NCI-H510A treated with DMSO at 0.1 percent for 48 hours (cell line): Measurements from ENCODE around the gene HDAC9.

Experiments
- DNase-seq: peaks from one replicate; lab custom pipeline; 2025; lab: John Stamatoyannopoulos, UW

HDAC9 gene

GRCh38 chr7:18845700-18846099 lies 350.2 kb downstream of the HDAC9 start:
- DNase-seq = no peak

DNA sequence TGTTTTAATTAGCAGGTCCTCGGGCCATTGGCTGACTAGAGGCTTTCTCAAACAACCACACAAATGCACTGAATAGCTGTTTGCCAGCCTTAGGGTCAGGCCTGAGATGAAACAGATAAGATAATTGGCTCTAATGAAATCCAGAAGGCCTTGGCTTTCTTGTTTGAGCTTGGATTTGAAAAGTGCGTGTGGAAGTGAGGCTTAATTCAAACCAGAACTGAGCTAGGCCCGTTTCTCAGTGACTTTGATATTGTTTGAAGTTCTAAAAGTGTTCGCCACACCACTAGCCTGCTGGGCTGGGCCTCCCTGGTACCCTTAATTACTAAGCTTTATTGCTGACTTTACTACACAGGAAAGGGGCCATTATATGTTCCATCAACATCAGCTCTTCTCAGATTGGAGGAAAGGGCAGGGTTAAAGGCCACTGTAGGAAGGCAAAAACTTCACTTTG lies 351.2 kb downstream of the HDAC9 start:
- DNase-seq = no peak

GRCh38 chr7:18849130-18849529 lies 353.6 kb downstream of the HDAC9 start:
- no peak for DNase-seq

GRCh38 chr7:18855796-18856195 lies 360.2 kb downstream of the HDAC9 start:
- no peak for DNase-seq

- no peak for DNase-seq
Measured at GRCh38 chr7:18858232-18858631, 362.7 kb downstream of the HDAC9 start.

DNA sequence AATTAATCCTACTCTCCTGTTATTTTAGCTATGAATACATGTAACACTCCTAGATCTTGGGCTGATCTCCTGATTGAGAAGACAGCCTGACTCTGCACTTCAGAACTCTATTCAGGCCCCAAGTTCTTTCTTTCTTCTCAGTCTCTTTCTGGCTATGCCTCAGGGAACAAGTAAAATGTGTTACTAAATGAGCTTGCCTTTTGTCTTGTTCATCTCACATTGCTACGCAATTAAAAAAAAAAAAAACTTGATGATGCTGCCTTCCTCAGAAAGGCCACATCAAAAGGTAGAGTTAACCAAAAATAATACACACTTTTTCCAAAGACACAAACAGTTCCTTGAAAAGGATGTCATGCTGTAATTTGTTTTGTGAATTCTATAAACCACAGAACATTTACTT lies 363.8 kb downstream of the HDAC9 start:
- no peak for DNase-seq

DNA sequence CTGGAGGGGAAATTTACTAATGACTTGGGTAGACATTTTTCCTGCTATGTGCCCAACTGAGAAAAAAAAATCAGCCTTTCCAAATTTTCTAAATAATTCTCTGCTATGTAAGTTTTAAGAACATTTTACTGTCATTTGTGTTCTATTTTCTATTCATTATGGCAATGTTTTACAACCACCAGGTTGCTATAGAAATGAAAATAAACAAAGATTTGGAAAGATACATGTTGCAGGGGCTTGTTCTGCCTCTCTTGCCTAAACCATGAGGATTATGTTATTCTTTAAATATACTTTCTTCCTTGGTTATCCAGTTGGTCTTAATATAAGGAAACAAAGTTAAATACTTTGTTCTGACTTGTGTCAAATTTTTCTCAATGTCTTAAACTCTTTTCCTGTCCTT lies 364.7 kb downstream of the HDAC9 start:
- no peak for DNase-seq

- DNase-seq = no peak
Measured at GRCh38 chr7:18861514-18862118, 366.1 kb downstream of the HDAC9 start.

DNA sequence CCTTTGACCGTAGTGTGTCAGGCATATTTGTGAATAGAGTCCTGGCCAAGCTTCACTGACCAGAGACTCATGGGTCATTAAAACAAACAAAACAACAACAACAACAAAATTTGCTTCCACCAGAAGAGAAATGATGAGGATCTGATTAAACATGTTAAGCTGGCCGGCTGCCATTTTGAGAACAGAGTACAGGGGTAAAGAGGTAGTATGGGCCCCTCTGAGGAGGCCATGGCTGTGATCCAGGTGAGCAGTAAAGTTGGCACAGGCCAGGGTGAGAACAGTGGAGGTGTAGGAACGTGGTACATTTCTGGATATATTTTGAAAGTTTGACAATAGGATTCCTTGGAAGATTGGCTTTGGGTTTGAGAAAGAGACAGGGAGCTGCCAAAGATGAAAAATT lies 369.4 kb downstream of the HDAC9 start:
- DNase-seq = no peak

DNA sequence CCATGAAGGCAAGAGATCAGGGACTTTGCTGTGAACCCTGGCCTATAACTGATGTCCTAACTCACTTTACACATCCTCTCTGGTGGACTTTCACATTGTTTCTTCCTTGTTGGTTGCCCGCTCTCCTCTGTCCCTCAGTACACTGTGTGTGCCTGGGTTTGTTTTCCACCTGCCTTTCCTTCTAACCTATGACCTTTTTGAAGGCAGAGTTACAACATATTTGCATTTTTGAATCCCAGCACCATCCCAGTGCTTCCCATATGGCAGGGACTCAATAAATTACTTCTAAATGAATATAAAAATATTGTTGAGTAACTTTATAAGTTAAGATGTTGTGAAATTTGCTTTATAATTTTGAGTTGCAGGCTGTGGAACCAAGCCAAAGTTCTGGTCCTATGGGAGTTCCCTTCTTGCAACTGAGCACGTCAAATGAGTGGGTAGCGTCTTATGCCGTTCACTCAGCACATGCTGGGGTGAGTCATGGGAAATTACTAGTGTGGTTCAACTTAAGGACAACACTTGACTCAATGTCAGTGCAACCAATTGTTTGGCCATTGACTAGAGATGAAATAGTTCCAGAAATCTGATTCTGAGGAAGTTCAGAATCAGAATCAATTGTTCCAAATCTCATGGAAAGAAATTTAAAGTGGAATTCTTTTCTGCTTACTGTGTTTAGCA lies 370.9 kb downstream of the HDAC9 start:
- DNase-seq = no peak

DNA sequence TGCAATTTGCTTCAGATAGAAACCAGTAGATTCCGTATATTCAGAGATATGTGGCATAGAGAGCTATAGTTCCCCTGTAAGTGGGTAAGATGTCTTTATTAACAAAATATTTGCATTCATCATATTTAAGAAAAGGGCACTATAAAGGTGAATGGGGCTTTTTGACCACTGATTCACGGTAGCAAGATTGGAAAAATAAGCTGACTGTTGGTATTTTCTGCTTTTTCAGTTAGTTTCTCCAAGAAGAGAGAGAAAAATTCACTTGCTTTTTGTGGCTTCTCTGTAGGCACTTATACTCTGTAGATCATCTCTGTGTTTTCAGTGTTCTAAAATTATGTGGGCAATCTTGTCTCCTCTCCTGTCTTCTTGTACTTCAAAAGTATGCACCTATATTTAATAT lies 376.8 kb downstream of the HDAC9 start:
- DNase-seq = no peak

DNA sequence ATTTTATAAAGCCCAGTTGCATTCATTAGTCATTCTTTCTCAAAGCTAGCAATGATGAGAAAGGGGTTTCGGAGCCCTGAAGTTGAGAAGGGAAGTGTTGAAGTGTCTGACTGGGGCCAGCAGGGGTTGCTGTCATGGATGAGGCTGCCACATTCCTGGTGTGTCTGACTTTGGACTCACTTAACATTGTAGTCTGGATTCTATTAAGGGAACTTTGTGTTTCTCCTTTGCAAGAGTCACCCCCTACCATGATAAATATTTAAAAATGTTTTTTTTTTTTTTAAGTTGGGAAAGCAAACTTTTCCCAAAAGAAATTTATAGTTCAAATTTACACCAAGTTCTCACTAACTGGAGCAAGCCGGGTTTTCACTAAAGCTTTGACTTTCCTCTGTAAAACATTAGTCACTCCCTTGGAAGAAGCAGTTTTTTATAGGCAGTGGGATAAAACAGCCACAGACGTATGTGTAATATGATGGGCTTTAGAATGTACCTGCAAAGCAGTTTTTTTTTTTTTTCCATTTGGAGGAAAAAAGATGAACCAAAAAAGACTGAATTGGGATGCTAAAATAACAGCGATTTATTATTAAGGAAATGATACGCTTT lies 378.3 kb downstream of the HDAC9 start:
- no peak for DNase-seq

DNA sequence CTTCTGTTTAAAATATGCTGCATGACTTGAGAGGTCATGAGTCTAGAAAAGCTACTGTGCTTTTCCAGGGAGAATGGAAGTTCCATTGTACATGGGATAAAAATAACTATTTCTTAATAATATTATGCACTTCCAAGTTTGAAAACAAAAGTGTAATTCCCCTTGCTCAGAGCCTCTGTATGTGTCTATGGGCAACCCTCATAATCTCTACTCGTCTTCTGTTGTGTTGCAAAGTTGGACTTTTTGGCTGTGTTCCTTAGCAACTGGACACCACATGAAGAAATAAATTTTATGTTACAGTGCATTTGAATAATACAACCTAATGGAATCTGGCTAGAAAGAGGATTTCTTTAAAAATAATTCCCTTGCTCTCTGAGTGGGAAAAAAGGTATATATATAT lies 379.3 kb downstream of the HDAC9 start:
- no peak for DNase-seq

DNA sequence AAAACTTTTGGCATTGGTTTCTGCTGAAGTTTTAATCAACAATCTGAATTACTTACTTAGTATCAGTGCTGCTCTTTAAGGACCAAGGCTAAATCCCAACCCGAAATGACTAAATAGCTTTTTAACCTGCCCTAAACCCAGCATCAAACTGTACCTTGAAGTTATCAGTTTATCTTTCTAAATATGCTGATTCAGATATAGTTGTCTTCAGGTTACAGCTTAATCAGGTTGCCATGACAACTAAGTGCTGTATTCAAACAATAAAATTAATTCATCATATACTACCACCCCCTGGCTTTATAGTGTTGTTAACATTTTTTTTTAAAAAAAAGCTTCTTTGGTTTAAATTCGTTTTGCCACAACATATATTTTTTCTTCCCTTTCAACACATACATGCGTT lies 382.3 kb downstream of the HDAC9 start:
- DNase-seq = no peak

DNA sequence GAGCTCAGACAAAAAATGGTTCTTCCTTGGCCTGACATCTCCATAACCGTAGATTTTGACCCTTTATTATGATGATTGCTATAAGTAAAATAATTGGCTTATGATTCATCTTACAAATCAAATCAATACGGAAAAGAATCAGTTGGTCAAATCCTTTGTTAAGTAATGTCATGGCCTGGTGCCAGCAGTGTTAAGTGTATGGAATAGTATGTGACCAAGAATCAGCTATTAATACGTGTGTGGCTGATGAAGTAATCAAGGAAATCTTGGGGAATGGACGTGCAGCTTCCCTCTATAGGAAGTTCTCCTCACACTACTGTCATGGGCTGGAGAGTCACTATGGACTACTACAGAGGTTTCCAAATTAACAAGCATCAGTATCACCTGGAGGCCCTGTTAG lies 391.3 kb downstream of the HDAC9 start:
- no peak for DNase-seq

- DNase-seq = no peak
Measured at GRCh38 chr7:18889436-18889835, 393.9 kb downstream of the HDAC9 start.

DNA sequence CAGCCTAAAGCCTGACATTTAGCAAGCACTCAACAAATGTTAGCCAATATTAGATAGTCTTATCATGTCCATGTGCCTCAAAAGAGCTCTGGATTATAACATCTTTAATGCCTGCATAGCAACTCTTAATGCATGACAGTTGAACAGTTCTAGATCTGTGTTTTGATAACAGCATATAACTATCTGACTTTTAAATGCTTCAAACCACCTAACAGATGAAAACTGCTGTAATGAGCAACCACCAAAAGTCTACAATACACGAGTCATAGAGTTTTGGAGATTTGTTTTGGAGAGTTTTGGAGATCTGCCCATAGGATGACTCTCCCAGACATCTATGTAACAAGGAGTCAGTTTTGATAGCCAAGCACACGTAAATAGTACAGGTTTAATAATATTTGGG lies 394.6 kb downstream of the HDAC9 start:
- DNase-seq = no peak

- DNase-seq = no peak
Measured at GRCh38 chr7:18890885-18891621, 395.5 kb downstream of the HDAC9 start.

- DNase-seq = no peak
Measured at GRCh38 chr7:18893156-18893555, 397.6 kb downstream of the HDAC9 start.

DNA sequence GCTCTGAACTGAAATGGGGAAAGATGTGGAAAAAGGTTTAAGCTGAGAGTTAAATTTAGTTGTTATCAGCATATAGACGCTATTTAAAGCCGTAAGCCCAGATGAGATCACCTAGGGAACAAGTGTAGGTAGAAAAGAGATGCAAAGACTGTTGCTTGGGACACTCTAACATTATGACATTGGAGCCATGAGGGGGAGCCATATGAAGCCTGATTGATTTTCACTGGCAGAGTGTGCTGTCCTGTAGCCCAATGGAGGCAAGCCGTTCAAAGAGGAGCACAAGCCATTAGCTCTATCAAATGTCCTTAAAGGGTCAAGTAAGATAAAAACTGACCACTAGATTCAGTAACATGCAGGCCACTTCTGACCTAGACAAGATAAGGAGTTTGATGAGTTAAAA lies 398.6 kb downstream of the HDAC9 start:
- no peak for DNase-seq

GRCh38 chr7:18895456-18895855 lies 399.9 kb downstream of the HDAC9 start:
- no peak for DNase-seq

GRCh38 chr7:18896343-18896975 lies 400.9 kb downstream of the HDAC9 start:
- DNase-seq = no peak
